Ovary (tissue), 9 donors: Measurements from ENCODE around the gene ZNF888. TPM values are rescaled to one million over a fixed set of nuclear protein-coding genes. Genes with fewer than 3 reads are reported as not detected.

Source experiments
- DNase-seq, 5 donors: peaks; one replicate each; pipeline ENCODE4 v3.0.0-alpha.2; 2019 to 2020
- H3K27ac ChIP-seq, 2 donors: fragments of 200-600 bp; one replicate each; pipeline versions ENCODE4 v1.5.1 to v1.8.0; 2019 to 2022
- H3K27me3 ChIP-seq: fragments of 200-600 bp; one replicate; pipeline ENCODE4 v1.8.0; 2022
- H3K36me3 ChIP-seq: fragments of 200-600 bp; sonication (generic); one replicate; pipeline ENCODE4 v1.5.1; 2019
- H3K4me1 ChIP-seq: one replicate; pipeline ENCODE4 v1.8.1; 2013; ENCODE audit warnings: mild to moderate bottlenecking, moderate library complexity; ENCODE audit not compliant: insufficient read depth
- H3K4me3 ChIP-seq: fragments of 200-600 bp; sonication (generic); one replicate; pipeline ENCODE4 v1.5.1; 2017
- H3K9me3 ChIP-seq, 2 donors: fragments of 200-600 bp in 1 of 2; sonication (generic) in 1 of 2; one replicate each; pipeline versions ENCODE4 v1.5.1 to v1.8.1; 2013 to 2019; ENCODE audit warnings: mild to moderate bottlenecking in 1 of 2, moderate library complexity in 1 of 2
- EP300 ChIP-seq: sonication (generic); formaldehyde crosslinking; IDR thresholded peaks from one replicate; pipeline ENCODE4 v1.6.1; 2017; ENCODE audit warnings: antibody characterized with exemption
- POLR2A ChIP-seq: fragments of 450-650 bp; IDR thresholded peaks from one replicate; pipeline ENCODE4 v1.6.1; 2017; ENCODE audit warnings: antibody characterized with exemption, mild to moderate bottlenecking, moderate library complexity
- whole genome bisulfite sequencing, 3 donors: extraction: QIAGEN DNeasy Blood & Tissue Kit in 1 of 3; methylation state at CpG; one replicate each; pipeline versions ENCODE4 v1.1.5 to v1.1.7; 2013 to 2017; 5-methylcytosine and 5-hydroxymethylcytosine counted together
- intact Hi-C, 4 donors: fragments of 100-400 bp; cut with DNase I; formaldehyde crosslinking; loops; one replicate each; pipeline versions ENCODE4 v1.11.0 to v1.15.1; 2022 to 2023
- polyA plus RNA-seq, 2 donors: library from polyadenylated mRNA; stranded (reverse); fragments of 200-250 nt in 1 of 2; fragments of 350-450 nt in 1 of 2; fragmentation: Illumina TruSeq in 1 of 2; extraction: RNeasy Lipid Tissue Mini Kit (QIAGEN cat#74804) in 1 of 2; gene quantifications; one replicate each; pipeline ENCODE4 v1.2.3, GENCODE V29; 2013 to 2014
- total RNA-seq, 7 donors: library from RNA; depleted of rRNA in 2 of 7; stranded (reverse); fragments of >200 nt in 2 of 7; fragmentation: NEBNext Ultra II Directional in 3 of 7; extraction: Animal tissue kit (Norgen Biotek cat#: 25700) in 3 of 7; gene quantifications; one replicate each; pipeline versions ENCODE4 v1.1.0 to v1.2.4, GENCODE V29; 2016 to 2023
- TF ChIP-seq, protein P1 (sequence below), 3 donors: fragments of 450-650 bp in 2 of 3; fragments of 200-600 bp in 1 of 3; IDR thresholded peaks; one replicate each; pipeline versions ENCODE4 v1.5.1 to v1.8.0; 2016 to 2022; ENCODE audit warnings: antibody characterized with exemption in 3 of 3, mild to moderate bottlenecking in 1 of 3
- donor health status: DM: no; HTN: no; CAD: no; lungs with moderate emphysema.
- donor health status: DM: no; HTN: no; CAD: no.
- donor health status: Bipolar disorder and iron deficiency.
- donor health status: DM: yes; HTN: yes; CAD: no.
- donor health status: DM: no; HTN: no; CAD: no.
- donor health status: DM: yes; HTN: yes; CAD: no.

ZNF888 gene
- total and polyA plus RNA-seq, 9 donors: 2.6 to 7.9 (median 4.2) TPM

DNA sequence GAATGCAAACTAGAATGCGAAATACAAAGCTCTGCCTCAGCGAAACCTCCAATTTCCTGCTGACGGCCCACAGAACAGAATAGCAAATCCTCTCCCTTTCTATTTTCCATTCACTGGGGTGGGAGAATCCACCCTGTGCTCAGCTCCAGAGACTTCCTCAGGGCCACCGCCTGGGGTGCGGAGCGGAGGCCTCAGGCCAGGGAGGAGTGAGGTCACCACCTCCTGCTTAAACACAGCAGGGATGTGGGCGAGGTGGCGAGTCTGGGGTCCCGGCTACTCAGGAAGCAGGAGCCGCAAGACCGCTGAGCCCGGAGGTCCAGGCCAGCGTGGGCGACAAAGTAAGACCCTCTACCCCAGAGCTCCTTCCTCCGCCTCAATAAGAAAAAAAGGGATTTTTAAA is 25.1 kb downstream of the ZNF888 start:
- peak in 4 of 5 donors; percentile 11 to 45 (median 36) for DNase-seq
- Histone ChIP-seq H3K4me3 (peak overlapping the region; percentile 60), H3K27me3 (no peaks in the 10 kb centered on the region), H3K4me1 (peaks cover 6% of the 10 kb centered on the region), H3K36me3 (no peaks in the 10 kb centered on the region), H3K9me3 (no peaks in the 10 kb centered on the region), H3K27ac (peak overlapping the region in 1 of 2 donors; percentile 89)
- intact Hi-C loops: no loop called here
- 51 to 55% (median 53%) methylated on average over 15 of the region's 15 CpGs for WGBS, 3 donors
- TF ChIP-seq, protein P1, sequence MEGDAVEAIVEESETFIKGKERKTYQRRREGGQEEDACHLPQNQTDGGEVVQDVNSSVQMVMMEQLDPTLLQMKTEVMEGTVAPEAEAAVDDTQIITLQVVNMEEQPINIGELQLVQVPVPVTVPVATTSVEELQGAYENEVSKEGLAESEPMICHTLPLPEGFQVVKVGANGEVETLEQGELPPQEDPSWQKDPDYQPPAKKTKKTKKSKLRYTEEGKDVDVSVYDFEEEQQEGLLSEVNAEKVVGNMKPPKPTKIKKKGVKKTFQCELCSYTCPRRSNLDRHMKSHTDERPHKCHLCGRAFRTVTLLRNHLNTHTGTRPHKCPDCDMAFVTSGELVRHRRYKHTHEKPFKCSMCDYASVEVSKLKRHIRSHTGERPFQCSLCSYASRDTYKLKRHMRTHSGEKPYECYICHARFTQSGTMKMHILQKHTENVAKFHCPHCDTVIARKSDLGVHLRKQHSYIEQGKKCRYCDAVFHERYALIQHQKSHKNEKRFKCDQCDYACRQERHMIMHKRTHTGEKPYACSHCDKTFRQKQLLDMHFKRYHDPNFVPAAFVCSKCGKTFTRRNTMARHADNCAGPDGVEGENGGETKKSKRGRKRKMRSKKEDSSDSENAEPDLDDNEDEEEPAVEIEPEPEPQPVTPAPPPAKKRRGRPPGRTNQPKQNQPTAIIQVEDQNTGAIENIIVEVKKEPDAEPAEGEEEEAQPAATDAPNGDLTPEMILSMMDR (IDR thresholded peaks at IDR 0.05): no peak
- no peak for TF ChIP-seq POLR2A
- TF ChIP-seq EP300: no peak

DNA sequence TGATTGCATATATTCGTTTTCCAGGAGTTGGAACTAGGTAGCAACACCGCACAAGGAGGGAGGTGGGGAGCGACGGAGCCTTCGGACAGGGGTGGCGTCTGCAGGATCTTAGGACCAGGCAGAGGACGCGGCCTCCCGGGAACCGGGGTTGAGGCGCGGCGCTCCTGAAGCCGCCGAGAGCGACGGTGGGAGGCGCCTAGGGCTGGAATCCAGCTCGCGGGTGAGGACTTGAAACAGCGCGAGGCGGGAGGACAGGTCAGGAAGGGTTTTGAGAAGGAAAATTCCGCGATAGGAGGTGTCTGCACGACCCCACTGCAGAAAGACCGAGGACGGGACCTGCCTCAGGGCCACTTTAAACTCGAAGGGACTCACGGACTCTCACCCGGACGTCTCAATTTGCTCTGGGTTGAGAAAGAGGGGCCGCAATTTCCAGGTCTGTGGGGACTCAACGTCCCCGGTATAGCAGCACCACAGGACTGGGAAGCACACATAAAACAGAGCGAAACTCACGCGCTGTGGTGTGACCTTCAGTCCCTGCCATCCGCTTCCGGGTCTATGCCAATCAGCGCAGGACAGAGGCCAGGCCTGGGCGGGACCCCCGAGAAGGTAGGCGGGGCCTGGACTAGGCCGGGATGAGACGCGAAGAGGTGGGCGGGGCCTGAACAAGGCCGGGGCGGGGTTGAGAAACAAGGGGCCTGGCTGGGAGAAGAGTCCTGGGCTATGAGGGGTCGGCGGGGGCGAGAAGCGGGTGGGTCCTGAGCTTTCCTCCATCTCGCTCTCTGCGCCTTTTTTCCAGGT is 25.9 kb downstream of the ZNF888 start, which contains the start of gene ZNF320:
Gene ZNF320, minus strand, starts transcription at position 498 of the 798 bp plus-strand sequence. CDS start 7,380 bp downstream, outside the sequence.
- no peak for TF ChIP-seq EP300
- TF ChIP-seq POLR2A: peak; percentile 64
- peak within 1 kb of the TSS; percentile 60 for H3K4me3 ChIP-seq
- peak; percentile 96 to 98 (median 97) for DNase-seq
- no peaks in the 10 kb centered on the region for H3K27me3 ChIP-seq
- intact Hi-C loops: no loop called here
- no peaks in the 10 kb centered on the region for H3K9me3 ChIP-seq
- H3K4me1 ChIP-seq: peaks cover 6% of the 10 kb centered on the region
- peak within 1 kb of the TSS in 1 of 2 donors; percentile 89 for H3K27ac ChIP-seq
- H3K36me3 ChIP-seq: no peaks in the 10 kb centered on the region
- WGBS, 3 donors: 1 to 2% (median 1%) methylated on average over 56 of the region's 56 CpGs

DNA sequence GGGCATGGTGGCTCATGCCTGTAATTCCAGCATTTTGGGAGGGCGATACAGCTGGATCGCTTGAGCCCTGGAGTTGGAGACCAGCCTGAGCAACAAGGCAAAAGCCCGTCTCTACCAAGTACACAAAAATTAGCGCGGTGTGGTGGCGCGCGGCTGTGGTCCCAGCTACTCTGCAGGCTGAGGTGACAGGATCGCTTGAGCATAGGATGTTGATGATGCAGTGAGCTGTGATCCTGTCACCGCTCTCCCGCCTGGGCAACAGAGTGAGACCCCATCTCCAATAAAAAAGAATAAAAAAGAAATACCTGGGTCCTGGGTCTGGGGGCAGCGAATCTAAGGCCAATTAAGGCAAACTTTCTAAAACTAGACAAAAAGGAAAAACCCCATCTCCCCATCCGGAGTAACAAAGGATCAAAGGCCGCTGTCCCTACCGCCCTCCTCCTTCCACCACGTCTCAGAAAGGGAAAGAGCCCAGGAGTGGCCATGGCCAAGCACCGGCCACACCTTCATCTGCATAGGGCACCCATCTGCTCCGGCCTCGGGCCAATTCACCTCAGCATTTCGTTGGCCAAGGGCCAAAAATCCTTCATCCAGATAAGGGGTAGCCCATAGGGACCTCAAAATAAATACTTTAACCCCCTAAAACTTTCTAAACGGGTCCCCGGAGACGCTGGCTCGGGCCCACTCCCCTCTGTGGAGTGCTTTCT is 26.6 kb downstream of the ZNF888 start:
- Histone ChIP-seq H3K27me3 (no peaks in the 10 kb centered on the region), H3K36me3 (no peaks in the 10 kb centered on the region), H3K9me3 (no peaks in the 10 kb centered on the region), H3K4me3 (peak overlapping the region; percentile 60), H3K4me1 (peaks cover 6% of the 10 kb centered on the region), H3K27ac (peak overlapping the region in 1 of 2 donors; percentile 89)
- WGBS, 3 donors: 44 to 48% (median 45%) methylated on average over 24 of the region's 24 CpGs
- TF ChIP-seq EP300 (no peak), POLR2A (no peak)
- TF ChIP-seq, protein P1 (IDR thresholded peaks at IDR 0.05): no peak
- intact Hi-C loops: no loop called here
- peak; percentile 33 to 54 (median 50) for DNase-seq

DNA sequence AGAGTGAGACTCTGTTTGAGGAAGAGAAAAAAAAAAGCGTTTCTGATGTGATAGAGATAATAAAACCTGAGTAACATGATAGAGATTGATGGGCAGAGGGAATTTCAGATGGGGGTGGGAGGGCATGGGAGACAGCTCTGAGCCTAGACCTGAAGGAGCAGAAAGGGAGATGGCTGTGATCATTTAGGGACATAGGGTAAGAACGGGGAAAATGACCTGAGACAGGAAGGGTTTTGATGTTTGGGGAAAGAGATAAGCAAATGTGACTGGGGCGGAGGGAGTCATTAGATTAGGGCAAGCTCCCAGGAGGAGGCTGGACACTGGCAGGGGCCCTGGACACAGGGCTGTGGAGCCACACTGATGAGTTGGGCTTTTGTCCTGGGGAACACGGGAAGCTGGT is 31.9 kb downstream of the ZNF888 start:
- H3K4me3 ChIP-seq: no peak overlapping the region
- intact Hi-C loops: no loop called here
- WGBS, 3 donors: 55 to 71% (median 60%) methylated on average over 4 of the region's 4 CpGs
- peaks cover 3% of the 10 kb centered on the region for H3K4me1 ChIP-seq
- TF ChIP-seq POLR2A (no peak), EP300 (no peak)
- TF ChIP-seq, protein P1 (IDR thresholded peaks at IDR 0.05): no peak
- H3K9me3 ChIP-seq: no peaks in the 10 kb centered on the region
- no peaks in the 10 kb centered on the region for H3K27me3 ChIP-seq
- H3K36me3 ChIP-seq: no peaks in the 10 kb centered on the region
- no peak overlapping the region for H3K27ac ChIP-seq
- no peak for DNase-seq
